Mesenchymal stem cell (in vitro differentiated cells and primary cell): ENCODE results near the gene WDFY2.

Source experiments
- DNase-seq: peaks from one replicate; pipeline ENCODE4 v3.0.0-alpha.2; 2013
- H2AFZ ChIP-seq: one replicate; pipeline ENCODE4 v1.6.1; 2013; ENCODE audit warnings: low read depth, mild to moderate bottlenecking, control low read depth, inconsistent platforms, low read length, moderate library complexity
- H2AK5ac ChIP-seq: 2 replicates; pipeline ENCODE4 v1.6.1; 2013; ENCODE audit warnings: low read length, moderate library complexity, mild to moderate bottlenecking, inconsistent platforms; ENCODE audit not compliant: severe bottlenecking
- H2BK120ac ChIP-seq: one replicate; pipeline ENCODE4 v1.6.1; 2013; ENCODE audit warnings: low read depth, mild to moderate bottlenecking, inconsistent platforms, low read length, moderate library complexity
- H2BK12ac ChIP-seq, 2 experiments: one replicate each; pipeline ENCODE4 v1.6.1; 2013; ENCODE audit warnings: inconsistent platforms in 2 of 2, low read length in 2 of 2, mild to moderate bottlenecking in 2 of 2, moderate library complexity in 2 of 2, control low read depth in 1 of 2
- H2BK15ac ChIP-seq: one replicate; pipeline ENCODE4 v1.6.1; 2013; ENCODE audit warnings: mild to moderate bottlenecking, low read depth, inconsistent platforms; ENCODE audit not compliant: poor library complexity, severe bottlenecking
- H2BK5ac ChIP-seq: 2 replicates; pipeline ENCODE4 v1.6.1; 2013; ENCODE audit warnings: low read depth, mild to moderate bottlenecking, low read length, control low read depth, inconsistent platforms; ENCODE audit not compliant: poor library complexity, severe bottlenecking
- H3K14ac ChIP-seq, 2 experiments: one replicate each; pipeline ENCODE4 v1.6.1; 2013; ENCODE audit warnings: inconsistent platforms in 2 of 2, low read length in 2 of 2, control low read depth in 1 of 2, mild to moderate bottlenecking in 1 of 2, moderate library complexity in 1 of 2
- H3K18ac ChIP-seq, 2 experiments: one replicate each; pipeline ENCODE4 v1.6.1; 2013; ENCODE audit warnings: inconsistent platforms in 2 of 2, low read length in 2 of 2, control low read depth in 1 of 2, low read depth in 1 of 2, mild to moderate bottlenecking in 1 of 2
- H3K23ac ChIP-seq, 2 experiments: one replicate each; pipeline ENCODE4 v1.6.1; 2013; ENCODE audit warnings: inconsistent platforms in 2 of 2, low read length in 2 of 2, mild to moderate bottlenecking in 2 of 2, moderate library complexity in 2 of 2, control low read depth in 1 of 2
- H3K27ac ChIP-seq: 2 replicates; pipeline ENCODE4 v1.5.1; 2013; ENCODE audit warnings: mild to moderate bottlenecking, moderate library complexity, low read length, control low read depth, inconsistent platforms; ENCODE audit not compliant: poor library complexity, severe bottlenecking
- H3K27me3 ChIP-seq, 2 experiments: 2 replicates each; pipeline versions ENCODE4 v1.6.1 to v1.7.0; 2013; ENCODE audit warnings: low read length in 2 of 2, mild to moderate bottlenecking in 2 of 2, moderate library complexity in 2 of 2, control low read depth in 1 of 2, inconsistent platforms in 1 of 2; ENCODE audit not compliant: control insufficient read depth in 1 of 2, insufficient read depth in 1 of 2
- H3K36me3 ChIP-seq, 2 experiments: 2 replicates each; pipeline versions ENCODE4 v1.6.1 to v1.7.0; 2013; ENCODE audit warnings: low read length in 2 of 2, control low read depth in 1 of 2, inconsistent platforms in 1 of 2, low read depth in 1 of 2, mild to moderate bottlenecking in 1 of 2; ENCODE audit not compliant: insufficient read depth in 2 of 2, control insufficient read depth in 1 of 2
- H3K4ac ChIP-seq, 2 experiments: one replicate each; pipeline ENCODE4 v1.6.1; 2013; ENCODE audit warnings: inconsistent platforms in 2 of 2, low read length in 2 of 2, mild to moderate bottlenecking in 2 of 2, moderate library complexity in 2 of 2, control low read depth in 1 of 2, low read depth in 1 of 2
- H3K4me1 ChIP-seq: 2 replicates; pipeline ENCODE4 v1.6.1; 2013; ENCODE audit warnings: low read depth, low read length, control low read depth; ENCODE audit not compliant: control insufficient read depth, insufficient read depth
- H3K4me2 ChIP-seq: 2 replicates; pipeline ENCODE4 v1.6.1; 2013; ENCODE audit warnings: low read length, mild to moderate bottlenecking, inconsistent platforms; ENCODE audit not compliant: poor library complexity, severe bottlenecking
- H3K4me3 ChIP-seq, 2 experiments: 2 replicates each; pipeline versions ENCODE4 v1.5.1 to v1.7.0; 2013; ENCODE audit warnings: low read length in 2 of 2, mild to moderate bottlenecking in 2 of 2, control low read depth in 1 of 2, low read depth in 1 of 2; ENCODE audit not compliant: insufficient read depth in 1 of 2
- H3K79me1 ChIP-seq: replicated peaks from 2 replicates; pipeline ENCODE4 v1.6.1; 2013; ENCODE audit warnings: mild to moderate bottlenecking, control low read depth, low read length, inconsistent platforms; ENCODE audit not compliant: poor library complexity, severe bottlenecking
- H3K9ac ChIP-seq: 2 replicates; pipeline ENCODE4 v1.7.0; 2013; ENCODE audit warnings: mild to moderate bottlenecking, low read length, moderate library complexity
- H3K9me3 ChIP-seq: 2 replicates; pipeline ENCODE4 v1.7.0; 2013; ENCODE audit warnings: mild to moderate bottlenecking, low read length; ENCODE audit not compliant: control insufficient read depth
- H4K8ac ChIP-seq: one replicate; pipeline ENCODE4 v1.6.1; 2013; ENCODE audit warnings: inconsistent platforms, mild to moderate bottlenecking, low read length, moderate library complexity
- H4K91ac ChIP-seq: one replicate; pipeline ENCODE4 v1.6.1; 2013; ENCODE audit warnings: mild to moderate bottlenecking, low read length, inconsistent platforms
- WGBS: methylation state at CpG from one replicate; pipeline ENCODE4 v1.1.7; 2013; ENCODE audit warnings: mixed read lengths; 5-methylcytosine and 5-hydroxymethylcytosine counted together

WDFY2 gene

GRCh38 chr13:51600703-51601102 lies 16.4 kb downstream of the WDFY2 start:
- no peak overlapping the region for H3K27ac ChIP-seq
- H3K23ac ChIP-seq, result no peak overlapping the region
- no peak overlapping the region for H2AK5ac ChIP-seq
- no peak overlapping the region for H3K14ac ChIP-seq
- H4K91ac ChIP-seq, result no peak overlapping the region
- H3K27me3 ChIP-seq, result no peaks in the 10 kb centered on the region
- no peak overlapping the region for H3K4me3 ChIP-seq
- H4K8ac ChIP-seq, result no peak overlapping the region
- no peak overlapping the region for H2AFZ ChIP-seq
- H2BK120ac ChIP-seq, result no peak overlapping the region
- H3K9ac ChIP-seq, result no peak overlapping the region
- H3K9me3 ChIP-seq, result no peaks in the 10 kb centered on the region
- peak overlapping the region in 1 of 2 experiments; percentile 47 for H3K18ac ChIP-seq
- no peak overlapping the region for H3K4ac ChIP-seq
- H2BK5ac ChIP-seq, result no peak overlapping the region
- no peak overlapping the region for H2BK12ac ChIP-seq
- H3K4me2 ChIP-seq, result no peak overlapping the region
- DNase-seq, result no peak
- peaks cover 0 to 4% of the 10 kb centered on the region in 2 experiments for H3K36me3 ChIP-seq
- 100% methylated on average over 3 of the region's 3 CpGs for WGBS
- no peaks in the 10 kb centered on the region for H3K4me1 ChIP-seq
- H2BK15ac ChIP-seq, result no peak overlapping the region
- H3K79me1 ChIP-seq, result peaks cover 25% of the 10 kb centered on the region

GRCh38 chr13:51601601-51602565 lies 17.6 kb downstream of the WDFY2 start:
- Histone ChIP-seq H2BK120ac (no peak overlapping the region), H2AFZ (no peak overlapping the region), H3K23ac (no peak overlapping the region), H3K4me1 (no peaks in the 10 kb centered on the region), H3K36me3 (peaks cover 0 to 4% of the 10 kb centered on the region in 2 experiments), H3K14ac (no peak overlapping the region), H3K9me3 (no peaks in the 10 kb centered on the region), H2BK12ac (no peak overlapping the region), H3K27ac (no peak overlapping the region), H3K4me2 (no peak overlapping the region), H3K4ac (no peak overlapping the region), H2AK5ac (no peak overlapping the region), H3K27me3 (no peaks in the 10 kb centered on the region), H3K79me1 (peaks cover 25% of the 10 kb centered on the region), H3K4me3 (no peak overlapping the region), H2BK5ac (no peak overlapping the region), H4K91ac (no peak overlapping the region), H3K9ac (no peak overlapping the region), H4K8ac (no peak overlapping the region), H3K18ac (no peak overlapping the region), H2BK15ac (no peak overlapping the region)
- DNase-seq, result no peak
- 96% methylated on average over 7 of the region's 8 CpGs for WGBS

- Histone ChIP-seq H2AFZ (no peak overlapping the region), H3K9me3 (no peaks in the 10 kb centered on the region), H3K18ac (no peak overlapping the region), H3K14ac (no peak overlapping the region), H3K4me2 (no peak overlapping the region), H3K4me3 (no peak overlapping the region), H3K23ac (no peak overlapping the region), H4K91ac (no peak overlapping the region), H2BK5ac (no peak overlapping the region), H4K8ac (no peak overlapping the region), H2BK12ac (no peak overlapping the region), H3K9ac (no peak overlapping the region), H3K4ac (no peak overlapping the region), H3K27me3 (no peaks in the 10 kb centered on the region), H3K36me3 (peaks cover 0 to 4% of the 10 kb centered on the region in 2 experiments), H3K79me1 (peaks cover 28% of the 10 kb centered on the region), H3K4me1 (no peaks in the 10 kb centered on the region), H2BK120ac (no peak overlapping the region), H3K27ac (no peak overlapping the region), H2AK5ac (no peak overlapping the region), H2BK15ac (no peak overlapping the region)
- DNase-seq, result no peak
- no CpG with 5 or more reads among the region's 1 CpG for WGBS
Observed at GRCh38 chr13:51603716-51604115, 19.5 kb downstream of the WDFY2 start.

DNA sequence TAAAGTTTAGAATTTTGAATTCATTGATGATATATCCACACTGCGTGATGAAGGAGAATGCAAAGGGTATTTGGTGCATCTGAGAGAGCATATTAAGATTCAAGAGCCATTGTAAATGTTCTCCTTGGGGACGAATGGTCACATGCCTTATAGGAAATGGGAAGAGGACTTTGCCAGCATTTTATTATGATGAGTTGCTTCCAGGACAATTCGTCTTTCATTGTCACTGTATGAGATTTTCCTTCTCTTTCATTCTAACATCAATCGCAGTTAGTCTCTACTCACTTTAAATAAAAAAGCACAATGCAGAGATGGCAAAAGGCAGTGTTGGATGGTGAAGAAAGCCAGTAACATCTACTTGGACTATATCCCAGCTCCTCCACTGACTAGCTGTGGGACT lies 21.4 kb downstream of the WDFY2 start:
- no peak for DNase-seq
- WGBS, result 74% methylated on average over 2 of the region's 4 CpGs

More for the DNA sequence above, 21.4 kb downstream of the WDFY2 start:
- no peak overlapping the region for H3K4me3 ChIP-seq
- no peak overlapping the region for H2BK15ac ChIP-seq
- no peak overlapping the region for H3K23ac ChIP-seq
- H3K36me3 ChIP-seq, result peaks cover 0 to 4% of the 10 kb centered on the region in 2 experiments
- H3K14ac ChIP-seq, result no peak overlapping the region
- H3K79me1 ChIP-seq, result peaks cover 26% of the 10 kb centered on the region
- H2AK5ac ChIP-seq, result no peak overlapping the region
- H3K4me2 ChIP-seq, result no peak overlapping the region
- no peak overlapping the region for H2BK120ac ChIP-seq
- no peak overlapping the region for H4K91ac ChIP-seq
- H4K8ac ChIP-seq, result no peak overlapping the region
- H2AFZ ChIP-seq, result no peak overlapping the region
- H3K27ac ChIP-seq, result no peak overlapping the region
- no peak overlapping the region for H2BK12ac ChIP-seq
- H3K9ac ChIP-seq, result peak overlapping the region; percentile 9
- H3K18ac ChIP-seq, result no peak overlapping the region
- H3K4me1 ChIP-seq, result no peaks in the 10 kb centered on the region
- H2BK5ac ChIP-seq, result no peak overlapping the region
- no peaks in the 10 kb centered on the region for H3K27me3 ChIP-seq
- H3K9me3 ChIP-seq, result no peaks in the 10 kb centered on the region
- no peak overlapping the region for H3K4ac ChIP-seq
